Panc1 (cell line): Measurements from ENCODE around the gene PRKAR2B. TPM values are rescaled to one million over a fixed set of nuclear protein-coding genes. Genes with fewer than 3 reads are reported as not detected.

ENCODE experiments used
- ATAC-seq: fragments of 200-7000 bp; cut with Tn5 transposase; 2 replicates; pipeline ENCODE4 v1.9.1; 2020; ENCODE audit warnings: mild to moderate bottlenecking, moderate library complexity
- BruUV-seq: library from RNA; stranded (reverse); fragments of 400-500 nt; replicated peaks from 2 replicates; lab custom pipeline; 2021; lab: Mats Ljungman, UMichigan
- CTCF ChIA-PET: fragments of 300-600 bp; sonication (Branson Sonifier 250); formaldehyde crosslinking; loops from one replicate; lab custom pipeline; 2022; ENCODE audit warnings: antibody characterized with exemption; lab: Charles Lee
- POLR2A ChIA-PET: fragments of 300-600 bp; sonication (Branson Sonifier 250); formaldehyde crosslinking; loops from one replicate; lab custom pipeline; 2022; ENCODE audit warnings: antibody characterized with exemption; lab: Charles Lee
- DNase-seq: peaks from one replicate; pipeline ENCODE4 v3.0.0-alpha.2; 2010; ENCODE audit warnings: low read depth, low spot score
- H3K27ac ChIP-seq: 2 replicates; pipeline ENCODE4 v1.5.1; 2011; ENCODE audit warnings: mild to moderate bottlenecking, low read length, inconsistent platforms
- H3K27me3 ChIP-seq: fragments of 200-500 bp; sonication (Bioruptor generic); 2 replicates; pipeline ENCODE4 v1.6.0; 2014; ENCODE audit warnings: low read length, inconsistent platforms; ENCODE audit not compliant: control insufficient read depth, insufficient read depth
- H3K36me3 ChIP-seq: fragments of 200-500 bp; sonication (Bioruptor generic); 2 replicates; pipeline ENCODE4 v1.5.1; 2014; ENCODE audit warnings: inconsistent platforms, mild to moderate bottlenecking, low read length, moderate library complexity; ENCODE audit not compliant: control insufficient read depth, insufficient read depth
- H3K4me1 ChIP-seq: 2 replicates; pipeline ENCODE4 v1.5.1; 2011; ENCODE audit warnings: inconsistent platforms, mild to moderate bottlenecking, low read length, moderate library complexity; ENCODE audit not compliant: control insufficient read depth, insufficient read depth
- H3K4me3 ChIP-seq, 2 experiments: 2 replicates each; pipeline ENCODE4 v1.5.1; 2011 to 2012; ENCODE audit warnings: low read depth in 2 of 2, low read length in 2 of 2, mild to moderate bottlenecking in 2 of 2, inconsistent platforms in 1 of 2, moderate library complexity in 1 of 2
- H3K9me3 ChIP-seq: fragments of 200-500 bp; sonication (Bioruptor generic); 2 replicates; pipeline ENCODE4 v1.5.1; 2014; ENCODE audit warnings: low read depth, mild to moderate bottlenecking, inconsistent platforms, low read length, moderate library complexity; ENCODE audit not compliant: control insufficient read depth, insufficient read depth
- CTCF ChIP-seq: fragments of 450-650 bp; IDR thresholded peaks from 2 replicates; pipeline ENCODE4 v1.5.1; 2017; ENCODE audit warnings: mild to moderate bottlenecking
- POLR2AphosphoS5 ChIP-seq: IDR thresholded peaks from 2 replicates; pipeline ENCODE4 v1.6.1; 2012; ENCODE audit warnings: mild to moderate bottlenecking, low read depth, low read length, moderate library complexity
- REST ChIP-seq, 2 experiments: IDR thresholded peaks; 2 replicates each; pipeline ENCODE4 v1.6.1; 2011 to 2012; ENCODE audit warnings: low read depth in 2 of 2, control low read depth in 1 of 2, low read length in 1 of 2, mild to moderate bottlenecking in 1 of 2, moderate library complexity in 1 of 2; ENCODE audit not compliant: insufficient read depth in 1 of 2
- SIN3A ChIP-seq: IDR thresholded peaks from 2 replicates; pipeline ENCODE4 v1.6.1; 2012; ENCODE audit warnings: low read depth, mild to moderate bottlenecking, low read length, moderate library complexity, borderline replicate concordance; ENCODE audit not compliant: insufficient read depth
- TCF7L2 ChIP-seq: IDR thresholded peaks from 2 replicates; pipeline ENCODE4 v1.6.1; 2011; ENCODE audit warnings: mild to moderate bottlenecking, low read depth, low read length, inconsistent platforms
- in situ Hi-C: cut with HindIII; loops from 2 replicates; pipeline ENCODE4 v1.10.0; 2016; ENCODE audit warnings: low sequenced_read_pairs, low pct_unique_long_range_greater_than_20kb
- intact Hi-C: fragments of 100-400 bp; cut with micrococcal nuclease; formaldehyde crosslinking; loops from one replicate; pipeline ENCODE4 v1.10.0; 2022; ENCODE audit not compliant: unreplicated experiment
- total RNA-seq: library from RNA; stranded (reverse); gene quantifications from one replicate; pipeline ENCODE4 v1.2.1, GENCODE V29; 2021; ENCODE audit not compliant: unreplicated experiment

Gene PRKAR2B
- total RNA-seq, 1 experiment from 2014 or later, result 0.51 TPM

- DNase-seq (no peak), ATAC-seq (no peak)
- TF ChIP-seq SIN3A, result no peak
- no peak for TF ChIP-seq REST (IDR thresholded peaks at IDR 0.05; ENCODE audit: insufficient read depth in 1 of 2, low read depth in 2 of 2, low read length in 1 of 2)
- no peak for TF ChIP-seq TCF7L2
- TF ChIP-seq POLR2AphosphoS5, result no peak
- no peak for TF ChIP-seq CTCF
- no peaks in the 10 kb centered on the region; the same call in 1 of the 2 replicates for H3K36me3 ChIP-seq
- in situ Hi-C loops (no loop called here), intact Hi-C loops (no loop called here)
- H3K27ac ChIP-seq, result no peak overlapping the region
- H3K9me3 ChIP-seq, result no peaks in the 10 kb centered on the region
- H3K4me1 ChIP-seq, result no peaks in the 10 kb centered on the region
- no peaks in the 10 kb centered on the region for H3K27me3 ChIP-seq
- ChIA-PET POLR2A (no interaction called here), CTCF (no interaction called here)
- no peak overlapping the region for H3K4me3 ChIP-seq
- BruUV-seq, result no TSS peak
Observed at GRCh38 chr7:107078517-107078966, 34.0 kb downstream of the PRKAR2B start.

- TF ChIP-seq TCF7L2, result no peak
- no peak for TF ChIP-seq SIN3A
- no peak for TF ChIP-seq CTCF
- TF ChIP-seq REST (IDR thresholded peaks at IDR 0.05; ENCODE audit: insufficient read depth in 1 of 2, low read depth in 2 of 2, low read length in 1 of 2), result no peak
- TF ChIP-seq POLR2AphosphoS5, result no peak
- no TSS peak for BruUV-seq
- DNase-seq (no peak), ATAC-seq (no peak)
- Histone ChIP-seq H3K27ac (no peak overlapping the region), H3K36me3 (no peaks in the 10 kb centered on the region; the same call in 1 of the 2 replicates), H3K4me1 (no peaks in the 10 kb centered on the region), H3K4me3 (no peak overlapping the region), H3K27me3 (no peaks in the 10 kb centered on the region), H3K9me3 (no peaks in the 10 kb centered on the region)
- intact Hi-C loops (no loop called here), in situ Hi-C loops (no loop called here)
- CTCF ChIA-PET, result no interaction called here
- POLR2A ChIA-PET, result no interaction called here
Observed at GRCh38 chr7:107079212-107079940, 34.9 kb downstream of the PRKAR2B start.
